BLaER1 (cell line): ENCODE results near the gene SCNN1B.

Experiments used
- H3K27ac ChIP-seq: shearing (Covaris generic); formaldehyde crosslinking; 2 replicates; pipeline ENCODE4 v1.8.1; 2022
- H3K27me3 ChIP-seq: shearing (Covaris generic); formaldehyde crosslinking; 2 replicates; pipeline ENCODE4 v1.8.1; 2022
- H3K36me3 ChIP-seq: shearing (Covaris generic); formaldehyde crosslinking; 2 replicates; pipeline ENCODE4 v1.8.1; 2022
- H3K4me1 ChIP-seq: shearing (Covaris generic); formaldehyde crosslinking; 2 replicates; pipeline ENCODE4 v1.8.1; 2022
- H3K4me2 ChIP-seq: shearing (Covaris generic); formaldehyde crosslinking; 2 replicates; pipeline ENCODE4 v1.8.1; 2022
- H3K4me3 ChIP-seq: shearing (Covaris generic); formaldehyde crosslinking; 2 replicates; pipeline ENCODE4 v1.8.1; 2022
- H3K9ac ChIP-seq: shearing (Covaris generic); formaldehyde crosslinking; 2 replicates; pipeline ENCODE4 v1.8.1; 2022
- H3K9me3 ChIP-seq: shearing (Covaris generic); formaldehyde crosslinking; 2 replicates; pipeline ENCODE4 v1.8.1; 2022
- H4K20me1 ChIP-seq: shearing (Covaris generic); formaldehyde crosslinking; 2 replicates; pipeline ENCODE4 v1.8.1; 2022
- Cebpa-rat ChIP-seq: shearing (Covaris generic); IDR thresholded peaks from 2 replicates; pipeline ENCODE4 v1.8.1; 2022

SCNN1B gene

GRCh38 chr16:23301251-23302044 lies 654 bp upstream of the SCNN1B start:
- Histone ChIP-seq H3K27me3 (peaks cover 19% of the 10 kb centered on the region), H3K4me2 (no peak overlapping the region), H3K4me1 (no peaks in the 10 kb centered on the region), H3K27ac (no peak overlapping the region), H3K9ac (no peak overlapping the region), H3K9me3 (no peaks in the 10 kb centered on the region), H3K36me3 (no peaks in the 10 kb centered on the region), H4K20me1 (no peaks in the 10 kb centered on the region), H3K4me3 (no peak overlapping the region)
- no peak for TF ChIP-seq Cebpa-rat

DNA sequence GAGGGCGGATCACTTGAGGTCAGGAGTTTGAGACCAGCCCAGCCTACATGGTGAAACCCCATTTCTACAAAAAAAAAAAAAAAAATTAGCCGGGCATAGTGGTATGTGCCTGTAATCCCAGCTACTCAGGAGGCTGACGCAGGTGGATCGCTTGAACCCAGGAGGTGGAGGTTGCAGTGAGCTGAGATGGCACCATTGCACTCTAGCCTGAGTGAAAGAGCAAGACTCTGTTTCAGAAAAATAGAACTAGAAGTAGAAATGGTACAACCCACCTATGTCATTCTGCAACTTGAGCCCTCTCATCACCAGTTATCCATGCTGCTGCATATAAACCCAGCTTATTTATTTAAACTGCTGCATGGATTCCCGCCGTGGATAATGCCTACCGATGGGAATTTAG lies 1.6 kb downstream of the SCNN1B start:
- Histone ChIP-seq H3K9ac (no peak overlapping the region), H3K27ac (no peak overlapping the region), H4K20me1 (no peaks in the 10 kb centered on the region), H3K27me3 (peaks cover 19% of the 10 kb centered on the region), H3K4me2 (no peak overlapping the region), H3K9me3 (no peaks in the 10 kb centered on the region), H3K4me3 (no peak overlapping the region), H3K4me1 (no peaks in the 10 kb centered on the region), H3K36me3 (no peaks in the 10 kb centered on the region)
- TF ChIP-seq Cebpa-rat: no peak

- Histone ChIP-seq H4K20me1 (no peaks in the 10 kb centered on the region), H3K4me2 (no peak overlapping the region), H3K4me1 (no peaks in the 10 kb centered on the region), H3K9me3 (no peaks in the 10 kb centered on the region), H3K4me3 (no peak overlapping the region), H3K9ac (no peak overlapping the region), H3K27me3 (peaks cover 19% of the 10 kb centered on the region), H3K27ac (no peak overlapping the region), H3K36me3 (no peaks in the 10 kb centered on the region)
- no peak for TF ChIP-seq Cebpa-rat
Observed at GRCh38 chr16:23304620-23305019, 2.5 kb downstream of the SCNN1B start.

DNA sequence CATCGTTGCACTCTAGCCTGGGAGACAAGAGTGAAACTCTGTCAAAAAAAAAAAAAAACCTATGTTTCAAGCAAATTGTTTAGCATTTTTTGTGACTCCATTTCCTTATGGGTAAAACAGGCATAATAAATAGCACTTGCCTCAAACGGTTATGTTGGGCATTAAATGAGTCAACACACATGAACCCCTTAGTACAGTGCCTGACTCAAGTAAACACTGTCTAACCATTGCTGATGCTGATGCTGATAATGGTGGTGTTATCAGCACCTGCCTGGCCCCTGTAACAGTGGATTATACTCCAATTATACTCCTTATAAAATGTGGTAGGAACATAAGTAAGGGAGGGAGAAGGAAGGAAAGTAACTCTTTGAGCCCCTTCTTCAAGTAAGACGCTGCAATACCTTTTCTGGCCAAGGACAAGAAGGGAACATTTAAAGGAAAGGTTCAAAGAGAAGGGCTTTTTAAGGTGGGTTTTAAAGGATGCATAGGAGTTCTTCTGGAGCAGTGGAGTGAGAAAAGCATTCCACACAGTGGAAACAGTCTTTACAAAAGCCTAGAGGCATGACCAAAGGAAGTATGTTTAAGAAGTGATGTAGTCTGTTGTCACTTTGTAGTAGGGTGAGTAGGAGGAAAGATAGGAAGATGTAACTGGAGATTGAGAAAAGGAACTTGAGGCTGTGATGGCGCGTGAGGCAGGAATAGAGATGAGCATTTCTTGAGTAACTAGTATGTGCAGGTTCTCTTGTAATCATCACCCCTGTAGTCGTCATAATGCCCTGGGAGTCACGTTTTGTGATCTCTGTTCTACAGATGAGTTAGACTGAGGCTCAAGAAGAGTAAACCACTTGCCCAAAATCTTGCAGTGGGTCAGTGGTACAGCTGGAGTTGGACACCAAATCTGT lies 4.3 kb downstream of the SCNN1B start:
- H3K4me3 ChIP-seq: no peak overlapping the region
- H3K27ac ChIP-seq: no peak overlapping the region
- peaks cover 15% of the 10 kb centered on the region for H3K9me3 ChIP-seq
- no peak for TF ChIP-seq Cebpa-rat
- no peaks in the 10 kb centered on the region for H3K36me3 ChIP-seq
- peaks cover 16% of the 10 kb centered on the region for H3K27me3 ChIP-seq
- no peak overlapping the region for H3K4me2 ChIP-seq
- H4K20me1 ChIP-seq: no peaks in the 10 kb centered on the region
- H3K9ac ChIP-seq: no peak overlapping the region
- no peaks in the 10 kb centered on the region for H3K4me1 ChIP-seq

DNA sequence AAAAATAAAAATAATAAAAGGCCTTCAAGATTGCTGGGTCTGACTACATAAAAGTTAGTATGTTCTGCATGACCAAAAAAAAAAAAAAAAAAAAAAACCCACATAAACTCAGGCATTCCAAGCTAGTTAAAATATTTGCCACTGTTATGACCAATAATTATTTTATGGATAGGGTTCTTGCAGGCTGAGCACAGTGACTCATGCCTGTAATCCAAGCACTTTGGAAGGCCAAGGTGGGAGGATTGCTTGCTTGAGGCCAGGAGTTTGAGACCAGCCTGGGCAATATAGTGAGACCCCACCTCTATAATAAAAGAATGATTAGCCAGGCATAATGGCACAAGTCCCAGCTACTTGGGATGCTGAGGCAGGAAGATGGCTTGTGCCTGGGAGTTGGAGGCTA lies 8.1 kb downstream of the SCNN1B start:
- TF ChIP-seq Cebpa-rat: no peak
- Histone ChIP-seq H3K4me2 (no peak overlapping the region), H3K27ac (no peak overlapping the region), H3K4me1 (no peaks in the 10 kb centered on the region), H4K20me1 (no peaks in the 10 kb centered on the region), H3K9me3 (peaks cover 17% of the 10 kb centered on the region), H3K9ac (no peak overlapping the region), H3K4me3 (no peak overlapping the region), H3K27me3 (no peaks in the 10 kb centered on the region), H3K36me3 (no peaks in the 10 kb centered on the region)

GRCh38 chr16:23310744-23311143 lies 8.6 kb downstream of the SCNN1B start:
- Histone ChIP-seq H3K27ac (no peak overlapping the region), H3K9me3 (peaks cover 17% of the 10 kb centered on the region), H3K4me1 (no peaks in the 10 kb centered on the region), H3K4me3 (no peak overlapping the region), H3K4me2 (no peak overlapping the region), H3K36me3 (no peaks in the 10 kb centered on the region), H3K9ac (no peak overlapping the region), H3K27me3 (no peaks in the 10 kb centered on the region), H4K20me1 (no peaks in the 10 kb centered on the region)
- TF ChIP-seq Cebpa-rat: no peak

DNA sequence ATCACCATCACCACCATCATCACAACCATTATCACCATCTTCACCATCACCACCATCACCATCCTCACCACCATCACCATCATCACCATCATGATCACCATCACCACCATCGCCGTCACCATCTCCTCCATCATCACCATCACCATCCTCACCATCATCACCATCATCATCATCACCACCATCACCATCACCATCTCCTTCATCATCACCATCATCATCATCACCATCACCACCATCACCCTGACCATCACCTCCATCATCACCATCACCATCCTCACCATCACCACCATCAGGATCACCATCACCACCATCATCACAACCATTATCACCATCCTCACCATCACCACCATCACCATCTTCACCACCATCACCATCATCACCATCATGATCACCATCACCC lies 14.1 kb downstream of the SCNN1B start:
- H3K9ac ChIP-seq: no peak overlapping the region
- no peak for TF ChIP-seq Cebpa-rat
- 0 out of 2 replicates have a peak, but pooled peaks cover 4% of the 10 kb centered on the region for H3K9me3 ChIP-seq
- H4K20me1 ChIP-seq: no peaks in the 10 kb centered on the region
- 0 out of 2 replicates have a peak, but pooled peaks cover 7% of the 10 kb centered on the region for H3K4me1 ChIP-seq
- H3K36me3 ChIP-seq: no peaks in the 10 kb centered on the region
- no peak overlapping the region for H3K4me2 ChIP-seq
- H3K27ac ChIP-seq: no peak overlapping the region
- H3K4me3 ChIP-seq: no peak overlapping the region
- H3K27me3 ChIP-seq: no peaks in the 10 kb centered on the region

GRCh38 chr16:23316634-23317265 lies 14.6 kb downstream of the SCNN1B start:
- Histone ChIP-seq H3K27ac (no peak overlapping the region), H3K4me2 (no peak overlapping the region), H4K20me1 (no peaks in the 10 kb centered on the region), H3K9ac (no peak overlapping the region), H3K27me3 (no peaks in the 10 kb centered on the region), H3K4me3 (no peak overlapping the region), H3K4me1 (0 out of 2 replicates have a peak, but pooled peaks cover 7% of the 10 kb centered on the region), H3K9me3 (no peaks in the 10 kb centered on the region), H3K36me3 (no peaks in the 10 kb centered on the region)
- no peak for TF ChIP-seq Cebpa-rat

DNA sequence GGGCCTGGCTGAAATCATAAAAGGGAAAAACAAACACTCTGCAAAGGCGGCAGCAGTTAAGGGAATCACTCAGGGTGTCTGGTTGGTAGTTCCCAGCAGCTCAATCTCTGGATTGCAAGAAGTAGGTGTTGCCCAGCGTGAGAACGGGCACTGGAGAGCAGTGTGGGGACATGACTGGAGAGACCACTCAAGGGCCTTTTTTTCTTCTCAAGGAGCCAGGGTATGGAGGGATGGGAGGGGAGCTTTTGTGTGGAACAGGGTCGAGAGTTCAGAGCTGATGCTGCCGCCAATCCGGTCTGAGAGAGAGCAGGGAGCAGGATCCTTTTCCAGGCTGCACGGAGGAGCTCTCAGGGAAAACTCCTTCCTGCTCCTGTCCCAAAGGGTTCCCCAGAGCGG lies 15.2 kb downstream of the SCNN1B start:
- no peaks in the 10 kb centered on the region for H4K20me1 ChIP-seq
- H3K27me3 ChIP-seq: no peaks in the 10 kb centered on the region
- no peaks in the 10 kb centered on the region for H3K9me3 ChIP-seq
- no peak for TF ChIP-seq Cebpa-rat
- H3K36me3 ChIP-seq: no peaks in the 10 kb centered on the region
- no peak overlapping the region for H3K27ac ChIP-seq
- H3K9ac ChIP-seq: no peak overlapping the region
- 0 out of 2 replicates have a peak, but pooled peaks cover 7% of the 10 kb centered on the region for H3K4me1 ChIP-seq
- no peak overlapping the region for H3K4me2 ChIP-seq
- no peak overlapping the region for H3K4me3 ChIP-seq
